Astrocyte (in vitro differentiated cells and primary cell): ENCODE data around the gene C21orf58. TPM values are rescaled to one million over a fixed set of nuclear protein-coding genes. Genes with fewer than 3 reads are reported as not detected.

Source experiments
- DNase-seq: peaks from one replicate; pipeline ENCODE4 v3.0.0-alpha.2; 2010; ENCODE audit warnings: low read depth
- FAIRE-seq: peaks from 2 replicates; lab custom pipeline; 2011; peaks lifted over from hg19 to GRCh38; lab: Jason Lieb, UNC
- H2AFZ ChIP-seq: 2 replicates; pipeline ENCODE4 v1.6.0; 2012; ENCODE audit warnings: low read depth, low read length, inconsistent platforms
- H3K27ac ChIP-seq: 2 replicates; pipeline ENCODE4 v1.5.1; 2011; ENCODE audit warnings: low read depth, low read length, inconsistent platforms
- H3K27me3 ChIP-seq: 2 replicates; pipeline ENCODE4 v1.6.0; 2011; ENCODE audit warnings: low read length, inconsistent platforms; ENCODE audit not compliant: insufficient read depth
- H3K36me3 ChIP-seq: 2 replicates; pipeline ENCODE4 v1.5.1; 2011; ENCODE audit warnings: low read length, inconsistent platforms; ENCODE audit not compliant: insufficient read depth
- H3K4me1 ChIP-seq: 2 replicates; pipeline ENCODE4 v1.5.1; 2011; ENCODE audit warnings: low read length, inconsistent platforms; ENCODE audit not compliant: insufficient read depth
- H3K4me2 ChIP-seq: 2 replicates; pipeline ENCODE4 v1.6.0; 2012; ENCODE audit warnings: low read length, inconsistent platforms
- H3K4me3 ChIP-seq: 2 replicates; pipeline ENCODE4 v1.5.1; 2011; ENCODE audit warnings: low read depth, mild to moderate bottlenecking, low read length, inconsistent platforms; ENCODE audit not compliant: insufficient read depth
- H3K79me2 ChIP-seq: 2 replicates; pipeline ENCODE4 v1.6.0; 2012; ENCODE audit warnings: mild to moderate bottlenecking, low read length, inconsistent platforms; ENCODE audit not compliant: insufficient read depth
- H3K9ac ChIP-seq: 2 replicates; pipeline ENCODE4 v1.6.0; 2012; ENCODE audit warnings: mild to moderate bottlenecking, low read length, inconsistent platforms
- H3K9me3 ChIP-seq: 2 replicates; pipeline ENCODE4 v1.5.1; 2012; ENCODE audit warnings: low read depth, mild to moderate bottlenecking, low read length, inconsistent platforms; ENCODE audit not compliant: insufficient read depth
- H4K20me1 ChIP-seq: 2 replicates; pipeline ENCODE4 v1.6.0; 2012; ENCODE audit warnings: low read length, inconsistent platforms; ENCODE audit not compliant: insufficient read depth
- H3K27ac Mint-ChIP-seq: one replicate; pipeline ENCODE4 v1.8.0; 2021; ENCODE audit warnings: mild to moderate bottlenecking, mixed read lengths; ENCODE audit not compliant: unreplicated experiment
- H3K27me3 Mint-ChIP-seq: one replicate; pipeline ENCODE4 v1.8.0; 2021; ENCODE audit warnings: low read depth, mixed read lengths; ENCODE audit not compliant: unreplicated experiment
- H3K36me3 Mint-ChIP-seq: one replicate; pipeline ENCODE4 v1.8.0; 2021; ENCODE audit warnings: low read depth, mixed read lengths; ENCODE audit not compliant: unreplicated experiment
- H3K4me1 Mint-ChIP-seq: one replicate; pipeline ENCODE4 v1.8.0; 2021; ENCODE audit warnings: low read depth, mixed read lengths; ENCODE audit not compliant: unreplicated experiment
- H3K4me3 Mint-ChIP-seq: one replicate; pipeline ENCODE4 v1.8.0; 2021; ENCODE audit warnings: mild to moderate bottlenecking, moderate library complexity, mixed read lengths; ENCODE audit not compliant: unreplicated experiment
- H3K9me3 Mint-ChIP-seq: one replicate; pipeline ENCODE4 v1.8.0; 2021; ENCODE audit warnings: mild to moderate bottlenecking, mixed read lengths; ENCODE audit not compliant: unreplicated experiment
- EZH2 ChIP-seq: IDR thresholded peaks from 2 replicates; pipeline ENCODE4 v1.6.1; 2012; ENCODE audit warnings: mild to moderate bottlenecking, low read length, inconsistent platforms; ENCODE audit not compliant: insufficient read depth
- total RNA-seq: library from RNA; stranded (reverse); gene quantifications from 2 replicates; pipeline ENCODE4 v1.2.1, GENCODE V29; 2021
- TF ChIP-seq, protein P1 (sequence below): IDR thresholded peaks from 2 replicates; pipeline ENCODE4 v1.5.1; 2011; ENCODE audit warnings: low read depth, mild to moderate bottlenecking, inconsistent platforms, low read length, moderate library complexity; ENCODE audit not compliant: insufficient read depth

The C21orf58 gene
- total RNA-seq, 1 donor from 2014 or later, result 3.2 TPM

DNA sequence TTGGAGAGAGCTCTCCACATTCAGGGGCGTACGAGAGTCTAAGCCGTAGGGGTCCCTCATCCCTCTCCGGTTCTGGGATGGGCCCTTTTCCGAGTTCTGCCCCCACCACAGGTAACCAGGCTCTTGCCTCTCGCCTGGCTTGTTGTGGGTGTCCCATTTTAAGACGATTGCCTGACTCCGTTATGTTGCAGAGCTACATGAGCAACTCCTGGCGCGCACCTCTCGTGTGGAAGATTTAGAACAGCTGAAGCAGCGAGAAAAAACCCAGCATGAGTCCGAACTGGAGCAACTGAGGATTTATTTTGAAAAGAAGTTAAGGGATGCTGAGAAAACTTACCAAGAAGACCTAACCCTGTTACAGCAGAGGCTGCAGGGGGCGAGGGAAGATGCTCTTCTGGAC is 29.2 kb upstream of the C21orf58 start:
- DNase-seq, result no peak
- no peaks in the 10 kb centered on the region for H3K4me1 Mint-ChIP-seq
- H2AFZ ChIP-seq, result no peak overlapping the region
- no peaks in the 10 kb centered on the region for H3K27me3 ChIP-seq
- H3K4me2 ChIP-seq, result no peak overlapping the region
- no peaks in the 10 kb centered on the region for H3K27me3 Mint-ChIP-seq
- no peak overlapping the region for H3K4me3 Mint-ChIP-seq
- H4K20me1 ChIP-seq, result peaks cover 5% of the 10 kb centered on the region
- peaks cover 14% of the 10 kb centered on the region for H3K36me3 ChIP-seq
- TF ChIP-seq, protein P1, sequence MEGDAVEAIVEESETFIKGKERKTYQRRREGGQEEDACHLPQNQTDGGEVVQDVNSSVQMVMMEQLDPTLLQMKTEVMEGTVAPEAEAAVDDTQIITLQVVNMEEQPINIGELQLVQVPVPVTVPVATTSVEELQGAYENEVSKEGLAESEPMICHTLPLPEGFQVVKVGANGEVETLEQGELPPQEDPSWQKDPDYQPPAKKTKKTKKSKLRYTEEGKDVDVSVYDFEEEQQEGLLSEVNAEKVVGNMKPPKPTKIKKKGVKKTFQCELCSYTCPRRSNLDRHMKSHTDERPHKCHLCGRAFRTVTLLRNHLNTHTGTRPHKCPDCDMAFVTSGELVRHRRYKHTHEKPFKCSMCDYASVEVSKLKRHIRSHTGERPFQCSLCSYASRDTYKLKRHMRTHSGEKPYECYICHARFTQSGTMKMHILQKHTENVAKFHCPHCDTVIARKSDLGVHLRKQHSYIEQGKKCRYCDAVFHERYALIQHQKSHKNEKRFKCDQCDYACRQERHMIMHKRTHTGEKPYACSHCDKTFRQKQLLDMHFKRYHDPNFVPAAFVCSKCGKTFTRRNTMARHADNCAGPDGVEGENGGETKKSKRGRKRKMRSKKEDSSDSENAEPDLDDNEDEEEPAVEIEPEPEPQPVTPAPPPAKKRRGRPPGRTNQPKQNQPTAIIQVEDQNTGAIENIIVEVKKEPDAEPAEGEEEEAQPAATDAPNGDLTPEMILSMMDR, result no peak
- no peak for TF ChIP-seq EZH2
- H3K36me3 Mint-ChIP-seq, result peaks cover 8% of the 10 kb centered on the region
- H3K4me3 ChIP-seq, result no peak overlapping the region
- peaks cover 1% of the 10 kb centered on the region for H3K79me2 ChIP-seq
- H3K9ac ChIP-seq, result no peak overlapping the region
- no peak overlapping the region for H3K27ac Mint-ChIP-seq
- FAIRE-seq, result no peak
- no peaks in the 10 kb centered on the region for H3K4me1 ChIP-seq
- H3K9me3 ChIP-seq, result no peaks in the 10 kb centered on the region
- H3K9me3 Mint-ChIP-seq, result no peaks in the 10 kb centered on the region
- no peak overlapping the region for H3K27ac ChIP-seq

DNA sequence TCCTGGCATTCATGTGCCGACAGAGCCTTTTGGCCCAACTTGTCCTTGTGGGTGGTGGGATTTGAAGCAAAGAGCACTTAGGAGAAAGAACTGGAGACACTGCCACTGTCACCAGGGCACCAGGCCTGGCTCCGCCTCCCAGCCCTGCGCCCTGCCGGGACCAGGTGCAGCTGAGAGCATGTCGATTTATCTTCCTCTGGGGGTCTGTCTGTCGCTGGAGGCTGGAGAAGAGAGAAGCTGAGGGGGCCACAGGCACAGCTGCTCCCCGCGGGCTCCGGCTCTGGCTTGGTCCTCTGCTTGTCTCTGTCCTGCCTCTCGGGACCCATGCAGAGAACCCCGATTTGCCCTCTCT is 28.5 kb upstream of the C21orf58 start:
- Histone ChIP-seq H3K27me3 (no peaks in the 10 kb centered on the region), H3K79me2 (peaks cover 3% of the 10 kb centered on the region), H3K4me3 (no peak overlapping the region), H2AFZ (no peak overlapping the region), H3K9ac (no peak overlapping the region), H3K36me3 (peaks cover 18% of the 10 kb centered on the region), H3K27ac (no peak overlapping the region), H3K9me3 (no peaks in the 10 kb centered on the region), H4K20me1 (peaks cover 9% of the 10 kb centered on the region), H3K4me2 (no peak overlapping the region), H3K4me1 (no peaks in the 10 kb centered on the region)
- no peaks in the 10 kb centered on the region for H3K4me1 Mint-ChIP-seq
- no peak overlapping the region for H3K27ac Mint-ChIP-seq
- TF ChIP-seq EZH2, result no peak
- TF ChIP-seq, protein P1, result no peak
- peaks cover 7% of the 10 kb centered on the region for H3K36me3 Mint-ChIP-seq
- H3K27me3 Mint-ChIP-seq, result no peaks in the 10 kb centered on the region
- H3K4me3 Mint-ChIP-seq, result no peak overlapping the region
- no peaks in the 10 kb centered on the region for H3K9me3 Mint-ChIP-seq
- FAIRE-seq, result no peak
- DNase-seq, result no peak

DNA sequence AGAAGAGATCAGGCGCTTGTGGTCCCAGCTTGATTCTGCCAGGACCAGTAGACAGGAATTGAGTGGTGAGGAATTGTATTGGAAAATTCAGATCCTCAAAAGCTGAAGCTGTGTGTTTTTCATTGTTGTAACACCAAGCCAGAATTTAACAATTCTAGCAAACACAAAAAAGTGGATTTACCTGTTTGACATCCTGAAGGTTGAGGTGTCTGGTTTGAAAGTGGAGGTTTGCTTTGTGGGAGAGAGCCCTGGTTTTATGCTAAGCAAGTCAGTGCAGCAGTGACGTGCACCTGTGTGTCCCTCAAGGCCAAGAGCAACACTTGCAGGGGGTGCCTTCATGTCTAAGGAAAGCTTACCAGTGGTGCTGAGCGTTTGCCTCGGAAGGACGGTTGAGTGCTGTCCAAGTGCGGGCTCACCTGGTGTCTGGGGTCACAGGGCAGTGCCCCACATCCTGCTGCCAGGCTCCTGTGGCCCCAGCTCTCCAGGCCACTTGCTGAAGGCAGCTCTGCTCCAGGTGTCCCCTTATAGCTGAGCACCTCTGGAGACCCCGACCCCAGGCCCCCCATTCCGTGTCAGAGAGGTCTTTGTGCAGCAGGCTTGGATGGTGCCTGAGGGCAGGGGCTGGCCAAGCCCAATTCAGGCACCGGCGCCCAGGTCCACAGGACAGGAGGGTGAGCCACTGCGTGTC is 27.9 kb upstream of the C21orf58 start:
- Histone ChIP-seq H3K4me3 (no peak overlapping the region), H3K27me3 (no peaks in the 10 kb centered on the region), H3K9me3 (no peaks in the 10 kb centered on the region), H3K9ac (no peak overlapping the region), H3K36me3 (peaks cover 19% of the 10 kb centered on the region), H3K4me1 (no peaks in the 10 kb centered on the region), H3K79me2 (peaks cover 3% of the 10 kb centered on the region), H4K20me1 (peaks cover 9% of the 10 kb centered on the region), H3K4me2 (no peak overlapping the region), H3K27ac (no peak overlapping the region), H2AFZ (no peak overlapping the region)
- no peaks in the 10 kb centered on the region for H3K27me3 Mint-ChIP-seq
- no peak for DNase-seq
- TF ChIP-seq, protein P1, result no peak
- no peak for TF ChIP-seq EZH2
- H3K36me3 Mint-ChIP-seq, result peaks cover 11% of the 10 kb centered on the region
- H3K4me3 Mint-ChIP-seq, result no peak overlapping the region
- no peaks in the 10 kb centered on the region for H3K4me1 Mint-ChIP-seq
- FAIRE-seq, result no peak
- H3K27ac Mint-ChIP-seq, result no peak overlapping the region
- no peaks in the 10 kb centered on the region for H3K9me3 Mint-ChIP-seq
